PC-3 (cell line): Measurements from ENCODE around the gene FANCC.

Experiments used
- EZH2phosphoT487 ChIP-seq: fragments of 300-600 bp; sonication (generic); IDR thresholded peaks from 2 replicates; pipeline ENCODE4 v1.6.1; 2018; ENCODE audit warnings: mild to moderate bottlenecking, antibody characterized with exemption, low read length, borderline replicate concordance
- TF ChIP-seq, protein P1 (sequence below): fragments of 300-600 bp; sonication (generic); conservative IDR thresholded peaks from 2 replicates; pipeline ENCODE4 v1.5.1; 2017; ENCODE audit warnings: antibody characterized with exemption, low read depth, mild to moderate bottlenecking, low read length

DNA sequence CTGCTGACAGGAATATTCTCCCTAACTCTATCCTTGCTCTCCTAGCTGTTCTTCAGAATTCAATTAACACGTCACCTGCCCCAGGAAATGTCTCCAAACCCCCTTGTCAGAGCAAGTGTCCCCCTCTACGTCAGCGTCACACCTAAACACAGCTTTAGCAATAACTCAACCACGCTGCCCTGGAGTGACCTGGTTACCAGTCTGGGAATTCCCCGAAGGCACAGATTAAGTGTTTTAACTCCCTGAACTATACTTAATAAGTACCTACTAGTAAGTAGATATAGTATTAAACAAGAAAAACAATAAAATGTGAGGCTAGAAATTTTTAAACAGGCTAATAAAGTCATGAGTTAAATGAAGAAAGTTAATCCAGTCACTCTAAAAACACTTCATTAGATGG lies 78.4 kb downstream of the FANCC start:
- TF ChIP-seq, protein P1, sequence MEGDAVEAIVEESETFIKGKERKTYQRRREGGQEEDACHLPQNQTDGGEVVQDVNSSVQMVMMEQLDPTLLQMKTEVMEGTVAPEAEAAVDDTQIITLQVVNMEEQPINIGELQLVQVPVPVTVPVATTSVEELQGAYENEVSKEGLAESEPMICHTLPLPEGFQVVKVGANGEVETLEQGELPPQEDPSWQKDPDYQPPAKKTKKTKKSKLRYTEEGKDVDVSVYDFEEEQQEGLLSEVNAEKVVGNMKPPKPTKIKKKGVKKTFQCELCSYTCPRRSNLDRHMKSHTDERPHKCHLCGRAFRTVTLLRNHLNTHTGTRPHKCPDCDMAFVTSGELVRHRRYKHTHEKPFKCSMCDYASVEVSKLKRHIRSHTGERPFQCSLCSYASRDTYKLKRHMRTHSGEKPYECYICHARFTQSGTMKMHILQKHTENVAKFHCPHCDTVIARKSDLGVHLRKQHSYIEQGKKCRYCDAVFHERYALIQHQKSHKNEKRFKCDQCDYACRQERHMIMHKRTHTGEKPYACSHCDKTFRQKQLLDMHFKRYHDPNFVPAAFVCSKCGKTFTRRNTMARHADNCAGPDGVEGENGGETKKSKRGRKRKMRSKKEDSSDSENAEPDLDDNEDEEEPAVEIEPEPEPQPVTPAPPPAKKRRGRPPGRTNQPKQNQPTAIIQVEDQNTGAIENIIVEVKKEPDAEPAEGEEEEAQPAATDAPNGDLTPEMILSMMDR = no peak
- no peak for TF ChIP-seq EZH2phosphoT487
